ENCODE results near the gene ADAM22. TPM values are rescaled to one million over a fixed set of nuclear protein-coding genes. Genes with fewer than 3 reads are reported as not detected.

ADAM22 gene, protein sequence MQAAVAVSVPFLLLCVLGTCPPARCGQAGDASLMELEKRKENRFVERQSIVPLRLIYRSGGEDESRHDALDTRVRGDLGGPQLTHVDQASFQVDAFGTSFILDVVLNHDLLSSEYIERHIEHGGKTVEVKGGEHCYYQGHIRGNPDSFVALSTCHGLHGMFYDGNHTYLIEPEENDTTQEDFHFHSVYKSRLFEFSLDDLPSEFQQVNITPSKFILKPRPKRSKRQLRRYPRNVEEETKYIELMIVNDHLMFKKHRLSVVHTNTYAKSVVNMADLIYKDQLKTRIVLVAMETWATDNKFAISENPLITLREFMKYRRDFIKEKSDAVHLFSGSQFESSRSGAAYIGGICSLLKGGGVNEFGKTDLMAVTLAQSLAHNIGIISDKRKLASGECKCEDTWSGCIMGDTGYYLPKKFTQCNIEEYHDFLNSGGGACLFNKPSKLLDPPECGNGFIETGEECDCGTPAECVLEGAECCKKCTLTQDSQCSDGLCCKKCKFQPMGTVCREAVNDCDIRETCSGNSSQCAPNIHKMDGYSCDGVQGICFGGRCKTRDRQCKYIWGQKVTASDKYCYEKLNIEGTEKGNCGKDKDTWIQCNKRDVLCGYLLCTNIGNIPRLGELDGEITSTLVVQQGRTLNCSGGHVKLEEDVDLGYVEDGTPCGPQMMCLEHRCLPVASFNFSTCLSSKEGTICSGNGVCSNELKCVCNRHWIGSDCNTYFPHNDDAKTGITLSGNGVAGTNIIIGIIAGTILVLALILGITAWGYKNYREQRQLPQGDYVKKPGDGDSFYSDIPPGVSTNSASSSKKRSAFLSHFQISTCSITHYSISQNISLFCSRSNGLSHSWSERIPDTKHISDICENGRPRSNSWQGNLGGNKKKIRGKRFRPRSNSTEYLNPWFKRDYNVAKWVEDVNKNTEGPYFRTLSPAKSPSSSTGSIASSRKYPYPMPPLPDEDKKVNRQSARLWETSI
- total RNA-seq, result 3.0 and 5.5 TPM in 2 replicates

DNA sequence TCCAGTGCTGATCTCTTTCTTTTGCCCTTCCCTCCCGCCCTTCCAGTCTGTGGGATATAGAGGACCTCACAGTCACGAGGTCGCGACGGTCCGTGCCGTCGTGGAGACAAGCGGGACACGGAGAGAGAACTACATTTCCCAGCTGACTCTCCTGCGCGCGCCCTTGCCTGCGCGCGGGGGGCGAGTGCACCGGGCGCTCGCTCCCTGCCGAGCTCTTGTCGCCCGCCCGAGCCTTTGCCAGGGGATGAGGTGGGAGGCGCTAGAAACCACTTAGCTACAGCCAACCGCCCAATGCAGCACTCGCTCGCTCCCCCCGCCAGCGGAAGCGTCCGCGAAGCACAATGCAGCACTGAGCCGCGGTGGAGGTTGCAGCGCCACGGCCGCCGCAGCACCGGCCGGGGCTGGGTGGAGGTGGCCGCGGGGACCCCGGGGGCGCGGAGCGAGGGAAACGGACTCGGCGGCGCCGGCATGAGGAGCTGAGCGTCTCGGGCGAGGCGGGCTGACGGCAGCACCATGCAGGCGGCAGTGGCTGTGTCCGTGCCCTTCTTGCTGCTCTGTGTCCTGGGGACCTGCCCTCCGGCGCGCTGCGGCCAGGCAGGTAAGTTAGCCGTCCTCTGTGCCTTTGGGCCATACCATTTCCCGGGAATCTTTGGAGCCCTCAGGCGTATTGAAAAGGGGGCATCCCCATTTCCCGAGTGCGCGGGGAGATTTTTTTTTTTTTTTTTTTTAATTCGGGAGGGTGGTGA is at the start of gene ADAM22:
ADAM22 (plus strand) TSS at position 299 of the 746 bp plus-strand sequence; CDS start at position 514, 215 bp downstream.

DNA sequence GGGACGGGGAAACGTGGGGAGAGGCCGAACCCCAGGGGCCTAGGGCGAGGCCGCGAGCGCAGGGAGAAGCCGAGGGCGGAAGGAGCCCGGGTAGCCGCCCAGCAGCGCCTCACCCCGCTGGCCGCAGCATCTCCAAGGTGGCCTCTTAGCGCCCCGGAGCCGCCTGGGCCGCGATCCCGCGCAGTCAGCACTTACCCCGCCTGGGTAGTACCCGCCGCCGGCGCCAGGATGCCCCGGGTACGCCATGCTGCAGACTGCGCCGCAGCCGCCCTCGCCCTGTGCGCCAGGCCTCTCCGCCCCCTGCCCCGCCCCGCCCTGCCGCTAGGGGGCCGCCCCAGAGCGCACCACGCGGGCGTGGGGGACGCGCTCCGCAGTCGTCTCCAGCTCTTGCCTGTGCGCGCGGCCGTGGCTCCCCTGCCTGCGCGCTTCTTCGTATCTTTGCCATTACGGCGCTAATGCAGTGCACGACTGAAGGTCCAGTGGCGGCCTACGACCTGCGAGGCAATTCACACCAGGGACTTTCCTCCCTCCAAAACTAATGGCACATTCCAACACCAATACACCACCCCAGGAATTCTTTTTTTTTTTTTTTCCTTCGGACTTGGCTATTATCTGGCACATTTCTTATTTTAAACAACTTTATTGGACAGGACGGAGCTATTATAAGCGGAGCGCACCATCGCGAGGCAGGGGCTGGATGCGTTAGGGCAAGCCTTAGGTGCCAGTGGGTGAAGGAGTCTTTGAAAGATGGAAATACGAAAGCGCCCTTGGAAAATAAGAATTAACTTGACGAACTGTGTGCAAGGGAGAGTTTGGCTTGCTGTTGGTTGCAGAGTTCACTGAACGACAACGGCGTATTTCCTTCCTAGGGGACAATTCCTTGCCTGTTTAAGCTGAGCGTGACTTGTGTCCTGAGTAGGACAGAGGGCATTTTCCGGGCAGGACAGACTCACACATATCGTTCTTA is 286.0 kb downstream of the ADAM22 start, which contains the start of gene SRI:
SRI (minus strand) TSS at position 258 of the 967 bp plus-strand sequence; CDS start at position 246, 12 bp downstream.

Other genes starting within 250 kb of the ADAM22 start
- gene SLC25A40, start 57.9 kb upstream of the ADAM22 start, total RNA-seq, result 9.1 and 9.2 TPM in 2 replicates
- 7.8 and 14.0 TPM in 2 replicates for gene DBF4, start 57.8 kb upstream of the ADAM22 start, total RNA-seq

Data from hair follicle dermal papilla cell (primary cell).